H9 (cell line): ENCODE data around the gene FXYD6. TPM values are rescaled to one million over a fixed set of nuclear protein-coding genes. Genes with fewer than 3 reads are reported as not detected.

Experiments used
- DNase-seq: peaks from one replicate; pipeline ENCODE4 v3.0.0-alpha.2; 2017
- H2AFZ ChIP-seq: one replicate; pipeline ENCODE4 v1.6.1; 2013; ENCODE audit warnings: mild to moderate bottlenecking, low read length, control low read depth, moderate library complexity
- H2AK5ac ChIP-seq: 2 replicates; pipeline ENCODE4 v1.6.1; 2013; ENCODE audit warnings: low read length, control low read depth, mixed read lengths; ENCODE audit not compliant: insufficient read length
- H2BK120ac ChIP-seq: one replicate; pipeline ENCODE4 v1.6.1; 2013; ENCODE audit warnings: low read depth, mild to moderate bottlenecking, low read length, control low read depth, inconsistent platforms; ENCODE audit not compliant: poor library complexity, severe bottlenecking
- H2BK12ac ChIP-seq: 2 replicates; pipeline ENCODE4 v1.6.1; 2013; ENCODE audit warnings: low read length, control low read depth, mixed read lengths, low read depth; ENCODE audit not compliant: insufficient read length
- H2BK15ac ChIP-seq: 2 replicates; pipeline ENCODE4 v1.6.1; 2013; ENCODE audit warnings: low read depth, low read length, control low read depth
- H2BK20ac ChIP-seq: one replicate; pipeline ENCODE4 v1.6.1; 2013; ENCODE audit warnings: low read depth, mild to moderate bottlenecking, low read length, control low read depth, inconsistent platforms; ENCODE audit not compliant: poor library complexity, severe bottlenecking
- H2BK5ac ChIP-seq: 2 replicates; pipeline ENCODE4 v1.6.1; 2013; ENCODE audit warnings: low read length, control low read depth, mixed read lengths; ENCODE audit not compliant: insufficient read length
- H3K14ac ChIP-seq: 2 replicates; pipeline ENCODE4 v1.6.1; 2013; ENCODE audit warnings: low read length, control low read depth; ENCODE audit not compliant: insufficient read depth
- H3K18ac ChIP-seq: 2 replicates; pipeline ENCODE4 v1.6.1; 2013; ENCODE audit warnings: low read depth, mild to moderate bottlenecking, mixed read lengths, low read length, control low read depth; ENCODE audit not compliant: insufficient read length
- H3K23ac ChIP-seq: 2 replicates; pipeline ENCODE4 v1.6.1; 2013; ENCODE audit warnings: low read length, control low read depth, mixed read lengths, low read depth; ENCODE audit not compliant: insufficient read length
- H3K23me2 ChIP-seq: 2 replicates; pipeline ENCODE4 v1.6.1; 2013; ENCODE audit warnings: low read depth, mild to moderate bottlenecking, mixed read lengths, low read length, control low read depth; ENCODE audit not compliant: insufficient read length, poor library complexity, severe bottlenecking
- H3K27ac ChIP-seq: 2 replicates; pipeline ENCODE4 v1.5.1; 2013; ENCODE audit warnings: low read length, control low read depth, mixed read lengths, low read depth; ENCODE audit not compliant: insufficient read length
- H3K27me3 ChIP-seq: 2 replicates; pipeline ENCODE4 v1.6.1; 2013; ENCODE audit warnings: low read length, control low read depth, inconsistent platforms; ENCODE audit not compliant: insufficient read depth
- H3K4ac ChIP-seq: 2 replicates; pipeline ENCODE4 v1.6.1; 2013; ENCODE audit warnings: low read depth, mild to moderate bottlenecking, control low read depth, inconsistent platforms, low read length, moderate library complexity
- H3K4me1 ChIP-seq: 2 replicates; pipeline ENCODE4 v1.6.1; 2013; ENCODE audit warnings: low read length, control low read depth, inconsistent platforms; ENCODE audit not compliant: insufficient read depth
- H3K4me2 ChIP-seq: 2 replicates; pipeline ENCODE4 v1.6.1; 2013; ENCODE audit warnings: low read length, control low read depth, mixed read lengths; ENCODE audit not compliant: insufficient read length, insufficient read depth
- H3K56ac ChIP-seq: 2 replicates; pipeline ENCODE4 v1.6.1; 2013; ENCODE audit warnings: low read depth, mild to moderate bottlenecking, mixed read lengths, low read length, control low read depth; ENCODE audit not compliant: insufficient read length
- H3K79me1 ChIP-seq: 2 replicates; pipeline ENCODE4 v1.6.1; 2013; ENCODE audit warnings: low read depth, mild to moderate bottlenecking, moderate library complexity, low read length, control low read depth, inconsistent platforms; ENCODE audit not compliant: insufficient read depth, poor library complexity, severe bottlenecking
- H3K79me2 ChIP-seq: 2 replicates; pipeline ENCODE4 v1.6.1; 2013; ENCODE audit warnings: low read length, control low read depth, inconsistent platforms; ENCODE audit not compliant: insufficient read depth
- H3K9ac ChIP-seq: 2 replicates; pipeline ENCODE4 v1.6.1; 2013; ENCODE audit warnings: low read length, control low read depth, mixed read lengths; ENCODE audit not compliant: insufficient read length; ENCODE audit errors: extremely low read depth
- H3K9me3 ChIP-seq: one replicate; pipeline ENCODE4 v1.6.1; 2013; ENCODE audit warnings: low read depth, low read length, inconsistent platforms; ENCODE audit not compliant: control insufficient read depth
- H3T11ph ChIP-seq: one replicate; pipeline ENCODE4 v1.6.1; 2013; ENCODE audit warnings: mild to moderate bottlenecking, low read length, control low read depth, inconsistent platforms
- H4K20me1 ChIP-seq: one replicate; pipeline ENCODE4 v1.6.1; 2013; ENCODE audit not compliant: control insufficient read depth, insufficient read length, insufficient read depth
- H4K5ac ChIP-seq: 2 replicates; pipeline ENCODE4 v1.6.1; 2013; ENCODE audit warnings: low read depth, mild to moderate bottlenecking, mixed read lengths, low read length, control low read depth; ENCODE audit not compliant: insufficient read length
- H4K8ac ChIP-seq: replicated peaks from 2 replicates; pipeline ENCODE4 v1.6.1; 2013; ENCODE audit warnings: low read length, control low read depth, mixed read lengths, low read depth; ENCODE audit not compliant: insufficient read length
- H4K91ac ChIP-seq: 2 replicates; pipeline ENCODE4 v1.6.1; 2013; ENCODE audit warnings: low read depth, mild to moderate bottlenecking, moderate library complexity, mixed read lengths, low read length, control low read depth; ENCODE audit not compliant: insufficient read length
- H3K27ac Mint-ChIP-seq, 3 experiments: 2 replicates in 2 of 3; 3 replicates in 1 of 3; pipeline ENCODE4 v1.8.0; 2020 to 2021; ENCODE audit warnings: mixed read lengths in 3 of 3, mild to moderate bottlenecking in 1 of 3, moderate library complexity in 1 of 3
- H3K27me3 Mint-ChIP-seq: 2 replicates; pipeline ENCODE4 v1.8.0; 2021; ENCODE audit warnings: low read depth, mild to moderate bottlenecking, moderate library complexity, mixed read lengths
- H3K36me3 Mint-ChIP-seq, 3 experiments: 2 replicates in 2 of 3; 3 replicates in 1 of 3; pipeline ENCODE4 v1.8.0; 2020 to 2021; ENCODE audit warnings: low read depth in 3 of 3, mixed read lengths in 3 of 3; ENCODE audit not compliant: insufficient read depth in 1 of 3
- H3K4me1 Mint-ChIP-seq, 2 experiments: 2 replicates each; pipeline ENCODE4 v1.8.0; 2020; ENCODE audit warnings: mixed read lengths in 2 of 2
- H3K4me3 Mint-ChIP-seq, 2 experiments: 2 replicates in 1 of 2; 3 replicates in 1 of 2; pipeline ENCODE4 v1.8.0; 2020 to 2021; ENCODE audit warnings: mild to moderate bottlenecking in 2 of 2, mixed read lengths in 2 of 2, moderate library complexity in 1 of 2
- H3K9me3 Mint-ChIP-seq, 2 experiments: 2 replicates in 1 of 2; 3 replicates in 1 of 2; pipeline ENCODE4 v1.8.0; 2020; ENCODE audit warnings: mild to moderate bottlenecking in 2 of 2, mixed read lengths in 2 of 2, moderate library complexity in 1 of 2
- CTCF ChIP-seq: fragments of 200-600 bp; sonication (generic); conservative IDR thresholded peaks from 3 replicates; pipeline ENCODE4 v1.8.0; 2021; ENCODE audit warnings: antibody characterized with exemption, mild to moderate bottlenecking
- WGBS: extraction: QIAGEN DNeasy Blood & Tissue Kit; methylation state at CpG from one replicate; pipeline ENCODE4 v1.1.7; 2013; ENCODE audit warnings: missing lambda C conversion rate, low lambda C conversion rate, mixed read lengths; ENCODE audit not compliant: insufficient read length; ENCODE audit errors: extremely low coverage; 5-methylcytosine and 5-hydroxymethylcytosine counted together
- total RNA-seq: library from RNA; stranded (reverse); gene quantifications from 2 replicates; pipeline ENCODE4 v1.2.1, GENCODE V29; 2021

FXYD6 gene
- total RNA-seq, 1 experiment from 2014 or later = 18.3 TPM

GRCh38 chr11:117916956-117917355, 40.5 kb upstream of the FXYD6 start:
- no peak overlapping the region for H3K14ac ChIP-seq
- no peak for DNase-seq

More at GRCh38 chr11:117916956-117917355, 40.5 kb upstream of the FXYD6 start:
- Histone ChIP-seq H3K27me3 (no peaks in the 10 kb centered on the region), H3K4me1 (no peaks in the 10 kb centered on the region), H3K79me1 (no peaks in the 10 kb centered on the region), H3K4ac (no peak overlapping the region), H3K9ac (no peak overlapping the region), H2BK15ac (no peak overlapping the region), H3K23ac (no peak overlapping the region), H3K18ac (no peak overlapping the region), H2AFZ (no peak overlapping the region), H2AK5ac (no peak overlapping the region), H4K20me1 (no peaks in the 10 kb centered on the region), H3K9me3 (no peaks in the 10 kb centered on the region), H3K4me2 (no peak overlapping the region), H3K79me2 (no peaks in the 10 kb centered on the region), H3K56ac (no peak overlapping the region), H4K5ac (no peak overlapping the region), H3T11ph (no peak overlapping the region), H2BK5ac (no peak overlapping the region), H2BK12ac (no peak overlapping the region), H2BK120ac (no peak overlapping the region), H3K23me2 (no peaks in the 10 kb centered on the region), H2BK20ac (no peak overlapping the region), H4K8ac (no peak overlapping the region), H4K91ac (no peak overlapping the region), H3K27ac (no peak overlapping the region)
- no CpG with 5 or more reads among the region's 11 CpGs for WGBS
- Mint-ChIP-seq H3K9me3 (no peaks in the 10 kb centered on the region), H3K4me3 (no peak overlapping the region), H3K4me1 (peaks cover 0 to 7% of the 10 kb centered on the region in 2 experiments), H3K36me3 (no peaks in the 10 kb centered on the region), H3K27me3 (peaks cover 14% of the 10 kb centered on the region), H3K27ac (no peak overlapping the region)
- no peak for TF ChIP-seq CTCF
